HG03108 (cell line): ENCODE results near the gene ACADS.

Experiments
- ATAC-seq: cut with Tn5 transposase; IDR thresholded peaks from one replicate; pipeline ENCODE4 v1.9.1; 2021; ENCODE audit warnings: moderate library complexity; ENCODE audit not compliant: unreplicated experiment

ACADS gene, protein sequence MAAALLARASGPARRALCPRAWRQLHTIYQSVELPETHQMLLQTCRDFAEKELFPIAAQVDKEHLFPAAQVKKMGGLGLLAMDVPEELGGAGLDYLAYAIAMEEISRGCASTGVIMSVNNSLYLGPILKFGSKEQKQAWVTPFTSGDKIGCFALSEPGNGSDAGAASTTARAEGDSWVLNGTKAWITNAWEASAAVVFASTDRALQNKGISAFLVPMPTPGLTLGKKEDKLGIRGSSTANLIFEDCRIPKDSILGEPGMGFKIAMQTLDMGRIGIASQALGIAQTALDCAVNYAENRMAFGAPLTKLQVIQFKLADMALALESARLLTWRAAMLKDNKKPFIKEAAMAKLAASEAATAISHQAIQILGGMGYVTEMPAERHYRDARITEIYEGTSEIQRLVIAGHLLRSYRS

GRCh38 chr12:120725659-120726509 lies at the start of gene ACADS:
Gene ACADS (plus strand): TSS chr12:120725826. CDS start chr12:120725886, 60 bp downstream.
- peak; percentile 97 for ATAC-seq

- ATAC-seq: peak; percentile 59
Observed at GRCh38 chr12:120677765-120678473, 47.7 kb upstream of the ACADS start.

DNA sequence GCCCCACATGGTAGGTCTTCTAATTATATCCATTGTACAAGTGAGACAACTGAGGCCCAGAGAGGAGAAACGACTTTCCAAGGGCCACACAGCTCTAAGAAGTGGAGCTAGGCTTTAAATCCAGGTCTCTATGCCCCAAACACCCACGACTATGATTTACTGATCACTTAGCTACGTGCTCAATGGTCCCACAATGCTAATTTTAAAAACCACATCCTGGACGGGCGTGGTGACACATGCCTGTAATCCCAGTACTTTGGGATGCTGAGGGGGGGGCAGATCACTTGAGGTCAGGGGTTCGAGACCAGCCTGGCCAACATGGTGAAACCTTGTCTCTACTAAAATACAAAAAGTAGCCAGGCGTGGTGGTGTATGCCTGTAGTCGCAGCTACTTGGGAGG lies 47.1 kb upstream of the ACADS start:
- peak; percentile 9 for ATAC-seq

DNA sequence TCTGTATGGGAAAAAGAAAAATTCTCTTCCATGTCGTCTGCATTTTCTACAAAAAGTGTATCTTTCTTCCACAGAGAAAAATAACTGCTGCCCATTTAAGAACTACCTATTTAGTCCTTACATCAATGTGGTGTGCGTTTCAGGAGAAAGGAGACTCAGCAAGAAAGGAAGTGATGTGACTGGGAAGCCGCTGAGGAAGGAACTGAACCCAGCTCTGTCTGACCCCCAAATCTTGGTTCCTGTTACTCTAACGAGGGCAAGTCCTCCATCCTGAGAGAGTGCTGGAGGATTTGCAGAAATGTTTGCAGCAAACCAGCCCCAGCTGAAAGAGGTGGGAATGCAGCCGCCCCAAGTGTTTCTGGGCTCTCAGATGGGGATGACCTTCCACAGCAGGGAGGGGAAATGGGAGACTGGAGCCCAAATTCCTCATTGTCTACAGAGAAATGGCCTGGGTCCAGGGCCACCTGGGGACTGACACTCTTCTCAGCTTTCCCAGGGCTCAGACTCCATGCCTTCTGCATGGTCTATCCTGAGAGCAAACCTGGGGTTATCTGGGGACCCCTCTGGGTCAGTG lies 45.4 kb upstream of the ACADS start:
- ATAC-seq: no peak

GRCh38 chr12:120684523-120684932 lies 41.1 kb upstream of the ACADS start:
- no peak for ATAC-seq

DNA sequence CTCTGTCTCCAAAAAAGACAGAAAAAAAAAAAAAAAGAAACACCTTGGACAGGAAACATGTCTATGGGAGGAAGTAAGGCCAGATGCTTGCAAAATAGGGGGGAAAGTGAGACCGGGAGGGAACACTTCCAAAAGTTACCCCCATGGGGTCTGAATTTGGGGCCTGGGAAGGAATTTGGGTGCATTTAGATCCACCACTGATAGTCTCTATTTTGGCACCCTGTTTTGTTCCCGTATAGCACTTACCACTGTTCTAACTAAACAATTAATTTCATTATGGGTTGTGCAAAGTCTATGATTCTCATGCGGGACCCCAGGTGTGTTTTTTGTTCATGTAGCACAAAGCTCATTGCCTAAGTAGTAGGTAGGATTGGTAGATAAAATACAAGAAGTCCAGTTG lies 40.1 kb upstream of the ACADS start:
- ATAC-seq: no peak

DNA sequence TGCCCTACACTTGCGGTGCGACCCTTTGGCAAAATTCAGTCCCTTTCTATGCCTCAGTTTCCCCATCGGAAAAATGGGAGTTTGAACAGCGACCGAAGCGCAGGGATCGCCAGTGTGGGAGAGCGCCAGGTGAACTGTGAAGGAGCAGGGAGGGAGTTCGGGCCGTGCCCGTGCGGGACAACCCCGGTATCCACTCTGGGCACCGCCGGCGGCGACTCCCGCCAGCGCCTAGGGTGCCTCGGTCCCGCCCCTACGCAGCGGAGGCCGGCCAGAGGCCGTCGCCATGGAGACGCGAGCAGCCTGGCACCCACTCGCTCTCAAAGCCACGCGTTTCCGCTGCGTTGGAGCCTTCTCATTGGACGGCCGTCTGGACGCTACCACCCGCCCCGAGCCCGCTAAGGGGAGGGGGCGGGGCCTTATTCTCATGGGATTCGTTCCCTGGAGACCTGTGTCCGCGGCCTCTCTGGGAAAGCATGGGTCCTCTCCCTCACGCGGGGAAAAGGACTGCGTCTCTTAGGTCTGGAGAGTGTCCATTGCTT lies 39.4 kb upstream of the ACADS start:
- ATAC-seq: peak; percentile 71

DNA sequence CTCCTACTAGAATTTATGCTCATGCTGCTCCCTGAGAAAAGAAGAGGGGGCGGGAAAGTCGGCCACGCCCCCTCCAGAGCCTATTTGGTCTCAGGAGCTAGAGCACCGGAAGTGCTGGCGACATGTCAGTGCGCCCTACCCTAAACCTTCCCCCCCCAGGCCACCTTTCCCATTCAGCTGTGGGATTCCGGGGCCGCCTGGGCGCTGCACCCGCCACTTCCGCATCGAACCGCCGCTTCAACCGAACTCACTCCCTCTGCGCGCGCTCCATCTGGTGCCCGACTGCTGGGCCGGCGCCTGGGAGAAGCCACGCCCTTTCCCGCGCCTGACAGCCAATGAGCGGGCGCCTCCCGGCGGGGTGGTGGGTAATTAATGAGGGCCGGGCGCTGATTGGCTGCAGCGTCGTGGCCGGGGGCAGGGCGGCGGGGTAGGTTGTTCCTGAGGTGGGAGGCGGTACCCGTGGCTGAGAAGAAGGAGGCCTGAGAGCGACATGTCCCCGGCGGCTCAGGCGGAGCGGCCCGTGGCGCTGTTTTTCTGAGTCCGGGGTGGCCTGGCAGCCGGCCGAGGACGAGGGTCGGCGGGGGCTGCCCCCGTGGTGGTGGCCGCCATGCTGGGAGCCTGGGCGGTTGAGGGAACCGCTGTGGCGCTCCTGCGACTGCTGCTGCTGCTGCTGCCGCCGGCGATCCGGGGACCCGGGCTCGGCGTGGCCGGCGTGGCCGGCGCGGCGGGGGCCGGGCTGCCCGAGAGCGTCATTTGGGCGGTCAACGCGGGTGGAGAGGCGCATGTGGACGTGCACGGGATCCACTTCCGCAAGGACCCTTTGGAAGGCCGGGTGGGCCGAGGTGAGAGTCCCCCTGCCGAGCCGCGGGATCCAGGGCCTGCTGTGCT lies 38.7 kb upstream of the ACADS start, which contains the start of gene MLEC:
Gene MLEC (plus strand): TSS at position 460 of the 888 bp plus-strand sequence. CDS start 148 bp downstream, at position 608.
- ATAC-seq: peak; percentile 61

DNA sequence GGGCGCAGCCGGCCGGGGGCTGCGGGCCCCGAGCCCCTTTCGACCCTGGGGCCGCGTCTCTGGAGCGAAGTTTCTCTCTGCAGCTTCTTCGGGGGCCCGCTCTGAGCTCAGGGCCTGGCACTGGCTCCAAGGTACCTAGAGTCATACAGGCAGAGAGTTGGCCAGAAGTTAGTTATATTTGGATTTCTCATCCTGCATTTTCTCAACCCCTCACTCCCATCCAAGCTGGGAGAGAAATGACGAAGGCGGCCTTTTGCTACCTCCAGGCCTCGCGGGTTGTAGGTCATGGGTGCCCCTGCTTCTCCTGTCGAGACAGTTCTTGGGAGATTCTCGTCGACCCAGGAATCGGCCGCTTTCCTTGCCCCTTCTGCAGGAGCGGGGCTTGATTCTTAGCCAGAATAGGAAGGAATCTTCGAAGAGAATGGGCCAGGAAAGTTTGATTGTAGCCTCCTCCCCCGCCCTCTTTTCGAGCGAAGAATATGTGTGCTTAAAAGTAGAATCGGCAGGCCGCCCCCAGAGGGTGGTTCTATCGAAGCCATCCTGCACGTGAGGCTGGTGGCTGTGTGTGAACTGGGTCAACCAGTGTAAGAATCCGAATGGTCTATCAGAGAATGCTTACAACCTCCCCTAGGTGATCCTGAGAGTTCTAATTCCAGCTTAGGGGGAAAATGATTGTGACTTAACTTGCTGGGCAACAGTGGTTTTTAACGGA lies 37.9 kb upstream of the ACADS start:
- ATAC-seq: no peak

GRCh38 chr12:120688527-120689071 lies 37.0 kb upstream of the ACADS start:
- ATAC-seq: no peak

DNA sequence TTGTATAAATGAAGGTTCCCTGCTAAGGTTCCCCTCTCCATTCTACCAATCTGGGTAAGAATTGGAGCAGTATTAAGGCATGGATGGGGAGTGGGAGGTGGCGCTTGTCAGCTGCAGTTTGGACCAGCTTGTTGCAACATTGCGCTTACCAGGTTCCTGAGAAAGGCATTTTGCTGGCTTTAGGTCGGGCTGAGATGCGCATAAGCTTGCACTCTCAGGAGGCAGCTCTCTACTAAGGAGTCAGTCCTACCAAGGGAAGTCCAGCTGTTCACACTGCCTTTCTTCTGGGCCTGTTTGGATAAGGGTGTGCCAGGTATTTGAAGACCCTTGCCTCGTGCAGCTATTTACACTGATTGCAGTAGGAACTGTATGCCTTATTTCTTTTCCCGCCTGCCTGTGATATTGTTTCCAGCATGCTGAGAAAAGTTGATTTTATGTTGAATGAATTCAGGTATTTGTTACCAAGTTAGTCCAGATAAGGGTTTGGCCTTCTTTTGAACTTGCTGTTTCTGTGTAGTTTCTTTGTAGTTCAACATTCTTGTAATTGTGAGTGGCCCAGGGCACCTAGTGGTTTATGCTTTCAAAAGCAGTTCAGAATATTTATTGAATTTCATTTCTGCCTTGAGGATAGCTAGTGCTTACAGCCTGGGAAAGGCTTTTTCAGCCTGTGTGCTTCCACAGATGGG lies 36.1 kb upstream of the ACADS start:
- ATAC-seq: no peak

GRCh38 chr12:120690083-120690450 lies 35.6 kb upstream of the ACADS start:
- ATAC-seq: no peak

GRCh38 chr12:120690978-120691377 lies 34.6 kb upstream of the ACADS start:
- ATAC-seq: no peak

DNA sequence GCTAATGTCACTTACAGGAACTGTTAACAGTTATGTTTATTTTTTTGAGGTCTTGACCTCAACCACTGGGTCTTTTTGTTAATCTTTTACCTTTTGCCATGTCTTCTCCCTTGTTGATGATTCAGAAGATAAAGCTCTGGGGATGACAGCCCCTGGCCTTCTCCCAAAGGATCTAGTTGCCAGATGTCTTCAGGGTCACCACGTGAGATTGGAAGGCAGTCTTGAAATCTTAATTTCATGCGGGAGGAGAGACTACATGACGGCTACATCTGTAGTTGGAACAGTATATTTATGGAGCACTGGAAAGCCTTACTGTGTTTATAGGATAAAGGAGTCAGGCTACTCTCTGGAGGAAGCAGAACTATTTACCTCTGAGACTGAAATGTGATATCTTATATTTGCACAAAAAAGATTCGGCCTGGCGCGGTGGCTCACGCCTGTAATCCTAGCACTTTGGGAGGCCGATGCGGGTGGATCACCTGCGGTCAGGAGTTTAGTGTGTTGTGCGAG lies 33.0 kb upstream of the ACADS start:
- no peak for ATAC-seq

- no peak for ATAC-seq
Observed at GRCh38 chr12:120693848-120694247, 31.8 kb upstream of the ACADS start.

- ATAC-seq: no peak
Observed at GRCh38 chr12:120696626-120697025, 29.0 kb upstream of the ACADS start.

GRCh38 chr12:120697344-120697743 lies 28.3 kb upstream of the ACADS start:
- no peak for ATAC-seq

DNA sequence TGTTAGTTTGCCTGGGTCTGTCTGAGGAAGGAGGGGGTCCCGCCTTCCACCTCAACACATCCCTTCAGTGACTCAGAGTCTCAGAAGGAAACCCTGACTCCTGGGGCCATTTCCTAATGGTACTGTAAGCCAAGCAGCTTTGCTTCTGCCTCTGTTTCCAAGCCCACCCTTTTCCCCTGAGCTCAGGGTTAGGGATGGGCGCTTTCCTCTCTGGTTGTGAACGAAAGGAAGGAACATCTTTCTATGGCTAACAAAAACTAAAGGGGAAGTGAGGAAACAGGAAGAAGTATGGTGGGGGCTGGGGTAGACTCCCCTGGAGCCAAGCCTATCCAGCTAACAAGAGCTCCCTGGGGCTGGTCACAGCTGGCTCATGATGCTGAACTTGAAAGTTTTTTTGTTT lies 27.0 kb upstream of the ACADS start:
- ATAC-seq: no peak
